ENCODE results near the gene EXOSC10.
"Not testable (repeated sequence)": the region's sequence is repeated elsewhere in the genome, so short reads cannot be mapped to it uniquely, and the experiment has no call there.

EXOSC10 gene

GRCh38 chr1:11044086-11044848 lies 55.4 kb downstream of the EXOSC10 start:
- DNase-seq (ENCODE audit: low read depth) = no peak

GRCh38 chr1:11042995-11043874 lies 56.4 kb downstream of the EXOSC10 start:
- DNase-seq (ENCODE audit: low read depth) = no peak

DNA sequence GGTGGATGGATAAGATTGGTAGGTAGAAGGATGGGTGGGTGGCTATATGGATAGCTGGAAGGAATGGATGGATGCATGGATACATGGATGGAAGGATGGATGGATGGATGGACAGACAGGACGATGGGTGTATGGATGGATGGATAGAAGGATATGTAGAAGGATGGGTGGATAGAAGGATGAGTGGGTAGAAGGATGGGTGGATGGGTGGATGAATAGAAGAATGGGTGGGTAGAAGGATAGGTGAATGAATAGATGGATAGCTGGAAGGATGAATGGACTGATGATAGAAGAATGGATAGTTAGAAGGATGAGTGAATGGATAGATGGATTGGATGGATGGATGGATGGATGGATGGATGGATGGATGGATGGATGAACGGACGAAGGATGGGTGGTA lies 57.6 kb downstream of the EXOSC10 start:
- no peak for DNase-seq (ENCODE audit: low read depth)

GRCh38 chr1:11041048-11041447 lies 58.6 kb downstream of the EXOSC10 start:
- DNase-seq (ENCODE audit: low read depth) = no peak

GRCh38 chr1:11040105-11040429 lies 59.6 kb downstream of the EXOSC10 start:
- not testable (repeated sequence) for DNase-seq (ENCODE audit: low read depth)

- no peak for DNase-seq (ENCODE audit: low read depth)
Observed at GRCh38 chr1:11039351-11040104, 60.1 kb downstream of the EXOSC10 start.

GRCh38 chr1:11037740-11038182 lies 61.9 kb downstream of the EXOSC10 start:
- DNase-seq (ENCODE audit: low read depth) = peak; percentile 63

- DNase-seq (ENCODE audit: low read depth) = not testable (repeated sequence)
Observed at GRCh38 chr1:11037019-11037739, 62.5 kb downstream of the EXOSC10 start.

GRCh38 chr1:11031624-11032262 lies 67.9 kb downstream of the EXOSC10 start:
- DNase-seq (ENCODE audit: low read depth) = no peak

DNA sequence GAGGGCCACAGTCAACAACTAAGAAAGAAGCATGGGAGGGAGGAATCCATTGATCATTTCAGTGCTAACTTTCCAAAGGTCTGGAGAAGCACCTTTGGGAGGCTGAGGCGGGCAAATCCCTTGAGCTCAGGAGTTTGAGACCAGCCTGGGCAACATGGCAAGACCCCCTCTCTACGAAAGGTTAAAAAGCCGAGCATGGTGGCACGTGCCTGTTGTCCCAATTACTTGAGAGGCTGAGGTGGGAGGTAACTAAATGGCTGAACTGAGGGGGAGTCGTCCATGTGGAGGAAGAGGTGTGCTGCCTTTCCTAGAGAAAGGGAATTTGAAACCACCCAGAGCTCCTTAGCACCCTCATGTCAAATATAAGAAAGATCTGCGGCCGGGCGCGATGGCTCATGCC lies 68.8 kb downstream of the EXOSC10 start:
- DNase-seq (ENCODE audit: low read depth) = no peak

GRCh38 chr1:11028018-11028417 lies 71.7 kb downstream of the EXOSC10 start:
- no peak for DNase-seq (ENCODE audit: low read depth)

DNA sequence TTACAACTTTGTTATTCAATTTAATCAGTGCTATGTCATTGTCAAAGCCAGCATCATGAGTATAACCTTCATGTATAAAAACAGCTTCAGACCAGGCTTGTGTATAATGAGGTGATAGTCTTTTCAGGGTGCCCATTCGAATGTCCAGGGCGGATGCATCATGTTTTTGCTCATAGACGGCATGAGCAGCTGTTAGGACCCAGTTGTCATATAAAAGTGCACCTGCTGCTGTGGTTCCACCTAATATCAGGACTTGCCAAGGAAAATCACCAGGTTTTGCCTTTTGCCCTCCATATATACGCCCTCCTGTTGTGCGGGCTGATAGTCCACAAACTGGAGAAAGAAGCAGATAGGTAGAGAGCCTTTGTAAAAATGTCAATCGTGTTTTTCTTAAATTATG lies 72.4 kb downstream of the EXOSC10 start:
- no peak for DNase-seq (ENCODE audit: low read depth)

DNA sequence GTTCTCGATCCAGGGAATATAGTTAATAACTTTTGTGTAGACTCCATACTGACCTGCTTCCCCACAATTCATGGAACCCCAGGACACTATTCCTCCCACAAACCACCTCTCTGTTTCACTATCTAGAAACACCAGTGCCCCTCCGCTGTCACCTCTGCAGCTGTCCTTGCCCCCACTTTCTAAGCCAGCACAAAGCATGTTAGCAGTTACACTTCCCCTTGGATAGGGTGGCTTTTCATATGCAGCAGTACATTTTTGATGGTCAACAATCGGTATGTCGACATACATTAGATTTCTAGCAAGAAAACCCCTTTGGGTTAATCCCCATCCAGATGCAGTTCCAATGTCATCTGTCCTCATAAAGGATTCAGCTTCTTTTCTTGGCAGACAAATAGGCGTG lies 72.8 kb downstream of the EXOSC10 start:
- DNase-seq (ENCODE audit: low read depth) = no peak

DNA sequence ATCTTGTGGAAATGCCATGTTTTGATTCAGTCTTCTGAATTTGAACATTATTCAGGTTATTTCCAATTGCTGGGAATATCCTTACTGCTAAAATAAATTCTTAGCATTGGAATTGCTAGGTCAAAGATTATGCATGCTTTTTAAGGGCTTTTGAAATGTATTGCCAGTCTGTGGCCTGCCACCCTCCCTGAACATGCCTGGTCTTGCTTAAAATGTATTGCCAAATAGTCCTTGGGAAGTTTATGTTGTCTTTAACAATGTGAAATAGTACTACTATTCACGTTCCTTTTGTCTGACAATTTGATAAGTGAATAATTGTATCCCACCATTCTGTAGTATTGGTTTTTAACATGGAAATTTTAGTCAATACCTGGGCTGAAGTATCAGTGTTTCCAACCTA lies 73.6 kb downstream of the EXOSC10 start:
- DNase-seq (ENCODE audit: low read depth) = no peak

DNA sequence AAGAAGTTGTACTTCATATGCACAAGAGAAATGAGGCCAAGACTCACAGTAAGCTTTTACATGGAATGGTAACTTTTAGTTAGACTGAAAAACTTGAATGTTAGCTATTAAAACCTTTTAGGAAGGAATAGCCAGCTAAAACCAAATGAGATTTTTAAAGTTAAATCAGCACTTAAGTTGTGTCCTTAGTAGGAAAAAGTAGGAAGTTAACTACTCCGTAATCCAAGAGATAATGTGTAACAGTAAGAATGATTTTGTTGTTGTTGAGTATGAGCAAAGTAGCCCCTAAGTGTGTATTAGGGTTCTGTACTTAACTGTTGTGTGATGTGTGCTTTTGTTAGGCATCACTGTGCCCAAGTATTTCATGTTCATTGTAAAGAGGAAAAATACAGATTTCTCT lies 74.1 kb downstream of the EXOSC10 start:
- no peak for DNase-seq (ENCODE audit: low read depth)

DNA sequence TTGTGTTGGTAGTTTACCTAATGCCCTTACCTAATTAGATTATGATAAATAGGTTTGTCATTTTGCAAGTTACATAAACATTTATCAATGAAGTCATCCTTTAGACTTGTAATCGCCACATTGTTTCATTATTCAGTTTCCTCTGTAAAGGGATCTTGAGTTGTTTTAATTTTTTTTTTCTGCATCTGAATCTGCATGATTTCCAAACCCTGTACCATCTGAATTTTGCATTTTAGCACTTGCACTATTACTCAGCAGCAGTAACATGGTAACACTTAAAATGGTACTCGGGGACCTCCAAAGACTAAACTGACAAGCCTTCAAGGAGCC lies 74.8 kb downstream of the EXOSC10 start:
- no peak for DNase-seq (ENCODE audit: low read depth)

GRCh38 chr1:11024154-11024873 lies 75.4 kb downstream of the EXOSC10 start:
- no peak for DNase-seq (ENCODE audit: low read depth)

DNA sequence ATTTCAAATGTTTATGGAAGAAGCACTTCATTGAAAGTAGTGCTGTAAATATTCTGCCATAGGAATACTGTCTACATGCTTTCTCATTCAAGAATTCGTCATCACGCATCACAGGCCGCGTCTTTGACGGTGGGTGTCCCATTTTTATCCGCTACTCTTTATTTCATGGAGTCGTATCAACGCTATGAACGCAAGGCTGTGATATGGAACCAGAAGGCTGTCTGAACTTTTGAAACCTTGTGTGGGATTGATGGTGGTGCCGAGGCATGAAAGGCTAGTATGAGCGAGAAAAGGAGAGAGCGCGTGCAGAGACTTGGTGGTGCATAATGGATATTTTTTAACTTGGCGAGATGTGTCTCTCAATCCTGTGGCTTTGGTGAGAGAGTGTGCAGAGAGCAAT lies 76.5 kb downstream of the EXOSC10 start:
- no peak for DNase-seq (ENCODE audit: low read depth)

DNA sequence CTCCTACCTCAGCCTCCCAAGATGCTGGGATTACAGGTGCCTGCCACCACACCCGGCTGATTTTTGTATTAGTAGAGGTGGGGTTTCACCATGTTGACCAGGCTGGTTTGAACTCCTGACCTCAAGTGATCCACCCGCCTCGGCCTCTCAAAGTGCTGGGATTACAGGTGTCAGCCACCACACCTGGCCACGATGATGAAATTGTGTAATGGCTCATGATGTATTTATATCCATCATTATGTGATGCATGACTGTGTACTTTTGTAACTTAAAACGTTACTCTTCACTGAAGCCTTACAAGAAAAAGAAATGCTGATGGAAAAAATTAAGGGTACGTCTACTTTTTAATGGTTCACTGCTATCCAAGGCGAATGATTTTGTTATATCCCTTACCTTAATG lies 79.7 kb downstream of the EXOSC10 start:
- DNase-seq (ENCODE audit: low read depth) = no peak

GRCh38 chr1:11019358-11019757 lies 80.3 kb downstream of the EXOSC10 start:
- DNase-seq (ENCODE audit: low read depth) = not testable (repeated sequence)
